SU-DHL-6 (cell line): Measurements from ENCODE around the gene IGLL5.

Experiments used
- EZH2phosphoT487 ChIP-seq: fragments of 200-600 bp; sonication (generic), shearing (Covaris generic); conservative IDR thresholded peaks from 2 replicates; pipeline ENCODE4 v1.6.1; 2018; ENCODE audit warnings: mild to moderate bottlenecking, antibody characterized with exemption, low read length, moderate library complexity, mixed read lengths
- TF ChIP-seq, protein P1 (sequence below): fragments of 200-600 bp; sonication (generic); IDR thresholded peaks from one replicate; pipeline ENCODE4 v1.5.1; 2017; ENCODE audit warnings: antibody characterized with exemption, mild to moderate bottlenecking, low read length, moderate library complexity; ENCODE audit not compliant: insufficient read depth, poor library complexity, severe bottlenecking

DNA sequence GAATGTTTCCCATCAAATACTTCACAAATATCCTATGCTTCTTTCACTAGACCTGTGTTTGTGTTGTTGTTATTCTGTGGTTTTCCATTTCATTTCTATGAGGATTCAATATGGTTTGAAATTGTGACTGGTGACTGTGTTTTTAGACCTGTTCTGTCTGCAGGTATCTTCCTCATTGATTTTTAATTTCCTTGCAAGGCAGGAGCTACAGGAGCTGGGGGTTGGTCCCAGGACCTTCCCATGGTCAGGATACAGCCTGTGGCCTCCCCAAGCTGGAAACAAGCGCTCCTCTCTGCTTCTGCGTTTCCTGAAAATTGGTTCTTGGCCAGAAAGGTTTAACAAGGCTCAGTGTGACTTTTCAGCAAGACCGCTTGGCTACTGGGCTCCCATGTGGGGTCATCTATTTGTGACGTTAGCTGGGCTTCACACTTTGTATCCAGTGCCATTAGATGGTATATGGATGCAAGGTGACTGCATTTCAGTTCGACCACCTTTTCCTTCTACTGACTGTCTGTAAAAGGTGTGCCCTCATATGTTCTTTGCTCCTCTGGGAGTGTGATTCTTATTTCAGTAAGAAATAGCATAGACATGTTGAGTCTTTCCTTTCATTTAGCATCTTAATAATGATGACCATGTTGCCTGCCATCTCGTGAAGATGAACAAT lies 21.5 kb downstream of the IGLL5 start:
- TF ChIP-seq, protein P1, sequence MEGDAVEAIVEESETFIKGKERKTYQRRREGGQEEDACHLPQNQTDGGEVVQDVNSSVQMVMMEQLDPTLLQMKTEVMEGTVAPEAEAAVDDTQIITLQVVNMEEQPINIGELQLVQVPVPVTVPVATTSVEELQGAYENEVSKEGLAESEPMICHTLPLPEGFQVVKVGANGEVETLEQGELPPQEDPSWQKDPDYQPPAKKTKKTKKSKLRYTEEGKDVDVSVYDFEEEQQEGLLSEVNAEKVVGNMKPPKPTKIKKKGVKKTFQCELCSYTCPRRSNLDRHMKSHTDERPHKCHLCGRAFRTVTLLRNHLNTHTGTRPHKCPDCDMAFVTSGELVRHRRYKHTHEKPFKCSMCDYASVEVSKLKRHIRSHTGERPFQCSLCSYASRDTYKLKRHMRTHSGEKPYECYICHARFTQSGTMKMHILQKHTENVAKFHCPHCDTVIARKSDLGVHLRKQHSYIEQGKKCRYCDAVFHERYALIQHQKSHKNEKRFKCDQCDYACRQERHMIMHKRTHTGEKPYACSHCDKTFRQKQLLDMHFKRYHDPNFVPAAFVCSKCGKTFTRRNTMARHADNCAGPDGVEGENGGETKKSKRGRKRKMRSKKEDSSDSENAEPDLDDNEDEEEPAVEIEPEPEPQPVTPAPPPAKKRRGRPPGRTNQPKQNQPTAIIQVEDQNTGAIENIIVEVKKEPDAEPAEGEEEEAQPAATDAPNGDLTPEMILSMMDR: no peak
- no peak for TF ChIP-seq EZH2phosphoT487
